NB4 (cell line): ENCODE measurements around the gene GUCA2B.

Experiments used
- POLR2A ChIP-seq: IDR thresholded peaks from 2 replicates; pipeline ENCODE4 v1.6.1; 2011; ENCODE audit warnings: mild to moderate bottlenecking; ENCODE audit not compliant: insufficient read length; ENCODE audit errors: extremely low read depth
- TF ChIP-seq, protein P1 (sequence below): IDR thresholded peaks from one replicate; pipeline ENCODE4 v1.5.1; 2012; ENCODE audit warnings: low read depth, low read length
- TF ChIP-seq, protein P2 (sequence below): IDR thresholded peaks from 2 replicates; pipeline ENCODE4 v1.6.1; 2011; ENCODE audit warnings: low read depth, low read length

DNA sequence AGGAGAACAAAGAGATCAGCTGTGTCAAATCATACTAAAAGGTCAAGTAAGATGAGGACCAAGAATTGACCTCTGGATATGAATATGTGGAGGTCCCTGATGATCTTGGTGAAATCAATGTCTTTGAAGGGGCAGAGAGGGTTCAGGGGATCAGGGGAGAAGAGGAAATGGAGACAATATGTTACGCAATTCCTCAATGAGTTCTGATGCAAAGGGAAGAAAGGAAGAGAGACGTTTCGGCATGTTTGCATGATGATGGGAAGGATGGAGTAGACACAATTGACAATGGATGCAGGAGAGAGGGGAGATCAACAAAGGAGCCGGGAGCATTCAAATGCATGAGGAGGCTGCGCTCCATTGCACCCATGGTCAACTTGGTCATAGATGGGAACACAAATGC lies 36.0 kb upstream of the GUCA2B start:
- TF ChIP-seq POLR2A: no peak
- TF ChIP-seq, protein P1, sequence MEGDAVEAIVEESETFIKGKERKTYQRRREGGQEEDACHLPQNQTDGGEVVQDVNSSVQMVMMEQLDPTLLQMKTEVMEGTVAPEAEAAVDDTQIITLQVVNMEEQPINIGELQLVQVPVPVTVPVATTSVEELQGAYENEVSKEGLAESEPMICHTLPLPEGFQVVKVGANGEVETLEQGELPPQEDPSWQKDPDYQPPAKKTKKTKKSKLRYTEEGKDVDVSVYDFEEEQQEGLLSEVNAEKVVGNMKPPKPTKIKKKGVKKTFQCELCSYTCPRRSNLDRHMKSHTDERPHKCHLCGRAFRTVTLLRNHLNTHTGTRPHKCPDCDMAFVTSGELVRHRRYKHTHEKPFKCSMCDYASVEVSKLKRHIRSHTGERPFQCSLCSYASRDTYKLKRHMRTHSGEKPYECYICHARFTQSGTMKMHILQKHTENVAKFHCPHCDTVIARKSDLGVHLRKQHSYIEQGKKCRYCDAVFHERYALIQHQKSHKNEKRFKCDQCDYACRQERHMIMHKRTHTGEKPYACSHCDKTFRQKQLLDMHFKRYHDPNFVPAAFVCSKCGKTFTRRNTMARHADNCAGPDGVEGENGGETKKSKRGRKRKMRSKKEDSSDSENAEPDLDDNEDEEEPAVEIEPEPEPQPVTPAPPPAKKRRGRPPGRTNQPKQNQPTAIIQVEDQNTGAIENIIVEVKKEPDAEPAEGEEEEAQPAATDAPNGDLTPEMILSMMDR: no peak
- TF ChIP-seq, protein P2, sequence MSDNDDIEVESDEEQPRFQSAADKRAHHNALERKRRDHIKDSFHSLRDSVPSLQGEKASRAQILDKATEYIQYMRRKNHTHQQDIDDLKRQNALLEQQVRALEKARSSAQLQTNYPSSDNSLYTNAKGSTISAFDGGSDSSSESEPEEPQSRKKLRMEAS: no peak
